Muscle of leg (tissue), 11 donors: ENCODE results near the gene BAZ1B. TPM values are rescaled to one million over a fixed set of nuclear protein-coding genes. Genes with fewer than 3 reads are reported as not detected.
"Not testable (repeated sequence)": the region's sequence is repeated elsewhere in the genome, so short reads cannot be mapped to it uniquely, and the experiment has no call there.

Experiments used
- DNase-seq: peaks from one replicate; pipeline ENCODE4 v3.0.0; 2013
- H3K27ac ChIP-seq: one replicate; pipeline ENCODE4 v1.5.1; 2013; ENCODE audit warnings: mild to moderate bottlenecking, low read length, control low read depth
- H3K27me3 ChIP-seq: one replicate; pipeline ENCODE4 v1.6.1; 2013; ENCODE audit warnings: low read length; ENCODE audit not compliant: control insufficient read depth, insufficient read depth
- H3K36me3 ChIP-seq: one replicate; pipeline ENCODE4 v1.6.1; 2013; ENCODE audit warnings: low read length; ENCODE audit not compliant: control insufficient read depth, insufficient read depth
- H3K4me1 ChIP-seq: one replicate; pipeline ENCODE4 v1.6.1; 2013; ENCODE audit warnings: low read length; ENCODE audit not compliant: control insufficient read depth, insufficient read depth
- H3K4me3 ChIP-seq: one replicate; pipeline ENCODE4 v1.5.1; 2013; ENCODE audit warnings: low read length, control low read depth
- H3K9me3 ChIP-seq: replicated peaks from 2 replicates; pipeline ENCODE4 v1.6.1; 2013; ENCODE audit warnings: low read depth, low read length; ENCODE audit not compliant: control insufficient read depth
- WGBS: methylation state at CpG from one replicate; pipeline ENCODE4 v1.1.5; 2013; ENCODE audit warnings: missing lambda C conversion rate; ENCODE audit not compliant: insufficient coverage; 5-methylcytosine and 5-hydroxymethylcytosine counted together
- polyA plus RNA-seq, 8 donors: library from polyadenylated mRNA; unstranded; fragments of 120-200 nt; gene quantifications; one replicate each; pipeline versions ENCODE4 v1.2.1 to v1.2.3, GENCODE V29; 2013; ENCODE audit warnings: inconsistent platforms in 1 of 8, low replicate concordance in 1 of 8; ENCODE audit not compliant: insufficient read length in 8 of 8, insufficient read depth in 1 of 8
- total RNA-seq: library from RNA; stranded (reverse); fragments of 120-200 nt; gene quantifications from one replicate; pipeline ENCODE4 v1.2.4, GENCODE V29; 2013

Gene BAZ1B
- total and polyA plus RNA-seq, 9 donors: 40.5 to 67.6 (median 53.0) TPM

DNA sequence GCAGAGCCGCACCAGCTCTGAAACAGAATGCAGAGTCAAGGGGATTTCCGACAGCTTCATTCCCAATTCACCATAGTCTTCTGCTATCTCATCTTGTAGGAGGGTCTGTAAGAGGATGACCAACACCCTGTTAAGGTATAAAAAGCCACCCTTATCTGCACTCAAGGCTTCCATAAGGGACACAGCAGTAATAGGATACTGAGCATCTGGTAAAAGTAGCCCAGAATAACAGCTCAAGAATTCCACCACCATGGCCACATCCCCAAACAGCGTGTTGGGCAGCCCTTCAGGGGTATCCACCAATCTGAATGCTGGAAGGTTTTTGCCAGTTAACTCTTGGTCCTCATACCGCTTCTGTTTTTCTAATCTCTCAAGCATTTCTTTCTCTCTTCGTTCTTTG, 44.7 kb downstream of the BAZ1B start:
- no peaks in the 10 kb centered on the region for H3K9me3 ChIP-seq
- H3K27ac ChIP-seq: no peak overlapping the region
- no peaks in the 10 kb centered on the region for H3K27me3 ChIP-seq
- H3K36me3 ChIP-seq: peaks cover 42% of the 10 kb centered on the region
- H3K4me1 ChIP-seq: no peaks in the 10 kb centered on the region
- no peak overlapping the region for H3K4me3 ChIP-seq
- no peak for DNase-seq
- WGBS: 100% methylated on average over 3 of the region's 5 CpGs

DNA sequence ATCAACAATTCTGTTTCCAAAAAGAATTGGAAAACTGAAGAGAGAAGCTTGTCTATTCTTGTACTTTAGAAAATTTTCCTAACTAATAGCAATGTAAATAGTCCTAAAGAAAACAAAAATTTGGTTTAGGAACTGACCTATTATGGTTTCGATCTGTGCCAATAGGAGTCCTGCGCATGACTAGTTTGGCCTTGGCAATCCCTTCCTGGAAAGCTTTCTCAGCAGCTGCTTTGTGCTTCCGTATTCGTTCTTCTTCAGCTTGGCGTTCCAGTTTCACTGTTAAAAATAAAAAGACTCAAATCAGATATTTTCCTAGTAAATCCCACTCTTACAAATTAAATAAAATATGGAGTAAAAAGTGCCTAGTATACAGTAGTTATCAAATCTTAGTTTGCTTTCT, 51.9 kb downstream of the BAZ1B start:
- WGBS: 100% methylated on average over 2 of the region's 5 CpGs
- no peak for DNase-seq
- no peaks in the 10 kb centered on the region for H3K27me3 ChIP-seq
- H3K4me3 ChIP-seq: no peak overlapping the region
- no peaks in the 10 kb centered on the region for H3K4me1 ChIP-seq
- no peak overlapping the region for H3K27ac ChIP-seq
- H3K9me3 ChIP-seq: no peaks in the 10 kb centered on the region
- peaks cover 34% of the 10 kb centered on the region for H3K36me3 ChIP-seq

DNA sequence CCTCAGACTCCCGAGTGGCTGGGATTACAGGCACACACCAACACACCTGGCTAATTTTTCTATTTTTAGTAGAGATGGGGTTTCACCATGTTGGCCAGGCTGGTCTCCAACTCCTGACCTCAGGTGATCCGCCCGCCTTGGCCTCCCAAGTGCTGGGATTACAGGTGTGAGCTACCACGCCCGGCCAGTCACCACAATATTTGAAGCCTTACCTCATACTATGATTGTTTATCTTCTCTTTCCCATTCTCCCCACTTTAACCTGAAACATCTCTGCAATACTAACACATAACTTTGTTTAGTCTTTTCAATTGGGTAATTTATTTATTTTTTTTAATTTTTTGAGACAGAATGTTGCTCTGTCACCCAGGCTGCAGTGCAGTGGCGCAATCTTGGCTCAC, 55.0 kb downstream of the BAZ1B start:
- not testable (repeated sequence) for DNase-seq, H3K27ac ChIP-seq, H3K27me3 ChIP-seq, H3K4me1 ChIP-seq, H3K9me3 ChIP-seq, H3K4me3 ChIP-seq
- 98% methylated on average over 5 of the region's 6 CpGs for WGBS
- H3K36me3 ChIP-seq: peaks cover 50% of the 10 kb centered on the region

DNA sequence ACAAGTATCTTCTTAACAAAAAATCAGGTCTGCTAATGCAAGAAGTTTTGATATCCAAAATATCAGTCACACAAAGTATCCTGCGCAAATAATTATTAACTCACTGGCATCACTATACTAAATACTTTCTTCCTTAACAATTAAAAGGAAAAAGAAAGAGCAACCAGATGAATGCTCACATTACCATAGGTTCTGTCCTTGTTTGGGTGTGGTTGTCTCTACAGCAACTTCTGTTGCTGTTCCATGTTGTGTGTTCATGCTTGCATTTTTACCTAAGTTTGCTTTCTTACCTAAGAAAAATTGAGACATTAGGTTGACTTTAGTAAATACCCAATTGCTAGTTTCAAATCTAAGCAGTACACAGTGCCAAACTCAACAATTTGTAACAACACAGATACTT, 56.0 kb downstream of the BAZ1B start:
- H3K27me3 ChIP-seq: no peaks in the 10 kb centered on the region
- H3K36me3 ChIP-seq: peaks cover 54% of the 10 kb centered on the region
- H3K27ac ChIP-seq: no peak overlapping the region
- WGBS: no CpG with 5 or more reads among the region's 1 CpG
- H3K4me3 ChIP-seq: no peak overlapping the region
- no peak for DNase-seq
- H3K4me1 ChIP-seq: no peaks in the 10 kb centered on the region
- no peaks in the 10 kb centered on the region for H3K9me3 ChIP-seq

GRCh38 chr7:73463966-73464365, 58.1 kb downstream of the BAZ1B start:
- no peak overlapping the region for H3K4me3 ChIP-seq
- H3K27ac ChIP-seq: no peak overlapping the region
- peaks cover 63% of the 10 kb centered on the region for H3K36me3 ChIP-seq
- WGBS: 96% methylated on average over 4 of the region's 7 CpGs
- DNase-seq: no peak
- H3K27me3 ChIP-seq: no peaks in the 10 kb centered on the region
- no peaks in the 10 kb centered on the region for H3K9me3 ChIP-seq
- no peaks in the 10 kb centered on the region for H3K4me1 ChIP-seq

GRCh38 chr7:73463260-73463659, 58.8 kb downstream of the BAZ1B start:
- H3K4me3 ChIP-seq: no peak overlapping the region
- H3K4me1 ChIP-seq: no peaks in the 10 kb centered on the region
- WGBS: 79% methylated on average over 2 of the region's 3 CpGs
- no peaks in the 10 kb centered on the region for H3K27me3 ChIP-seq
- no peak overlapping the region for H3K27ac ChIP-seq
- no peak for DNase-seq
- no peaks in the 10 kb centered on the region for H3K9me3 ChIP-seq
- peaks cover 63% of the 10 kb centered on the region for H3K36me3 ChIP-seq

- Histone ChIP-seq H3K9me3 (no peaks in the 10 kb centered on the region), H3K36me3 (peaks cover 66% of the 10 kb centered on the region), H3K27me3 (no peaks in the 10 kb centered on the region), H3K4me1 (no peaks in the 10 kb centered on the region), H3K4me3 (no peak overlapping the region), H3K27ac (no peak overlapping the region)
- 83% methylated on average over 3 of the region's 3 CpGs for WGBS
- no peak for DNase-seq
Observed at GRCh38 chr7:73461782-73462285, 60.3 kb downstream of the BAZ1B start.

- Histone ChIP-seq H3K36me3 (peaks cover 65% of the 10 kb centered on the region), H3K27ac (no peak overlapping the region), H3K27me3 (no peaks in the 10 kb centered on the region), H3K4me3 (no peak overlapping the region), H3K9me3 (no peaks in the 10 kb centered on the region), H3K4me1 (no peaks in the 10 kb centered on the region)
- 100% methylated on average over 1 of the region's 3 CpGs for WGBS
- no peak for DNase-seq
Observed at GRCh38 chr7:73454424-73454823, 67.7 kb downstream of the BAZ1B start.

DNA sequence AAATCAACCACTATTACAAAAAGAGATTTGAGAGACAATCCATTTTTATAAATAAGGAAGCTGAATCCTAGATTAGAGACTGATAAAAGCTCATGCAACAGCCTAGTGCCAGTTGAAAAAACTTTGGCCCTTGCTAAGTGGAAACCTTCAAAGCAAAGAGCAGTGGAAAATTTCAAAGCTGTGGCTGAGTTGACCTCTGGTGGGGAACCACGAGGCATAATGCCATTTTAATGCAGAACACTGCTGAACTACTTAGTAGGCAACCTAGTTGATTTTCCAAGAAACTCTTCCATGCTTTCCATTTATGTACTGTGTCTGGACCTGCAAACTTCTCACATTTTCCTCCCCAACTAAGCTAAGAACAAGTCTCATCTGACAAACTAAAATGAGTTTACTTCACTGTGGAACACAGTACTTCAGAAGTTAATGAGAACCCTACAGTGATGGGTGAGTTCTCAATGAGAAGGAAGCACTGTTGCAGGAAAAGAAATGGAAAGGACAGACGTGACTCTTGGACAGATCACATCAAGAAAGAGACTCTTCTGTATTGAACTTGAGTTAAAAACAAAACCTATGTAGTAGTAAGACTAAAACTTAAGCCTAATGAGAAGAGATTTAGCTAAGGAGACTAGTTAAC, 69.0 kb downstream of the BAZ1B start:
- Histone ChIP-seq H3K4me1 (no peaks in the 10 kb centered on the region), H3K36me3 (peaks cover 66% of the 10 kb centered on the region), H3K27ac (no peak overlapping the region), H3K27me3 (no peaks in the 10 kb centered on the region), H3K4me3 (no peak overlapping the region), H3K9me3 (no peaks in the 10 kb centered on the region)
- WGBS: no CpG with 5 or more reads among the region's 2 CpGs
- peak; percentile 63 for DNase-seq

GRCh38 chr7:73451780-73452398, 70.2 kb downstream of the BAZ1B start:
- no peak overlapping the region for H3K27ac ChIP-seq
- no peak overlapping the region for H3K4me3 ChIP-seq
- DNase-seq: peak; percentile 68
- WGBS: 94% methylated on average over 3 of the region's 5 CpGs
- peaks cover 63% of the 10 kb centered on the region for H3K36me3 ChIP-seq
- no peaks in the 10 kb centered on the region for H3K4me1 ChIP-seq
- H3K9me3 ChIP-seq: no peaks in the 10 kb centered on the region
- no peaks in the 10 kb centered on the region for H3K27me3 ChIP-seq
